DOHH2 (cell line): ENCODE measurements around the gene TMEM167A.

Experiments
- H3F3A ChIP-seq: fragments of 200-600 bp; sonication (generic), shearing (Covaris generic); 2 replicates; pipeline ENCODE4 v1.6.0; 2016; ENCODE audit warnings: antibody characterized with exemption, mild to moderate bottlenecking; ENCODE audit not compliant: control insufficient read depth, insufficient read depth
- H3K27ac ChIP-seq: fragments of 200-600 bp; sonication (generic); 2 replicates; pipeline ENCODE4 v1.5.1; 2014; ENCODE audit warnings: low read depth, mild to moderate bottlenecking, low read length, moderate library complexity
- H3K27me3 ChIP-seq: fragments of 200-600 bp; sonication (generic); 2 replicates; pipeline ENCODE4 v1.6.1; 2014; ENCODE audit warnings: mild to moderate bottlenecking, low read length, mixed read lengths; ENCODE audit not compliant: control insufficient read depth
- H3K36me3 ChIP-seq: fragments of 200-600 bp; sonication (generic); 2 replicates; pipeline ENCODE4 v1.6.1; 2014; ENCODE audit warnings: mild to moderate bottlenecking, low read length, moderate library complexity, mixed read lengths; ENCODE audit not compliant: control insufficient read depth
- H3K4me1 ChIP-seq: fragments of 200-600 bp; sonication (generic); 2 replicates; pipeline ENCODE4 v1.6.1; 2014; ENCODE audit warnings: mild to moderate bottlenecking, low read length, mixed read lengths; ENCODE audit not compliant: control insufficient read depth
- H3K4me2 ChIP-seq: fragments of 200-600 bp; sonication (generic); 2 replicates; pipeline ENCODE4 v1.6.0; 2014; ENCODE audit warnings: mild to moderate bottlenecking, low read length, moderate library complexity
- H3K4me3 ChIP-seq: fragments of 200-600 bp; sonication (generic); 2 replicates; pipeline ENCODE4 v1.5.1; 2014; ENCODE audit warnings: mild to moderate bottlenecking, low read length, mixed read lengths
- H3K79me2 ChIP-seq: fragments of 200-600 bp; sonication (generic); 2 replicates; pipeline ENCODE4 v1.6.1; 2014; ENCODE audit warnings: mild to moderate bottlenecking, low read length, mixed read lengths; ENCODE audit not compliant: control insufficient read depth
- H3K9me2 ChIP-seq: fragments of 200-600 bp; sonication (generic); replicated peaks from 2 replicates; pipeline ENCODE4 v1.6.1; 2014; ENCODE audit warnings: mild to moderate bottlenecking, low read length, mixed read lengths; ENCODE audit not compliant: control insufficient read depth
- H3K9me3 ChIP-seq: fragments of 200-600 bp; sonication (generic); 2 replicates; pipeline ENCODE4 v1.6.1; 2014; ENCODE audit warnings: antibody characterized with exemption, low read length, mixed read lengths; ENCODE audit not compliant: control insufficient read depth, insufficient read depth
- H4K20me1 ChIP-seq: fragments of 200-600 bp; sonication (generic); 2 replicates; pipeline ENCODE4 v1.6.0; 2014; ENCODE audit warnings: low read depth, mild to moderate bottlenecking, antibody characterized with exemption, low read length, moderate library complexity; ENCODE audit not compliant: control insufficient read depth, insufficient read depth
- CTCF ChIP-seq: fragments of 200-600 bp; sonication (generic); IDR thresholded peaks from one replicate; pipeline ENCODE4 v1.5.1; 2014; ENCODE audit warnings: antibody characterized with exemption, mild to moderate bottlenecking, low read depth, low read length; ENCODE audit not compliant: poor library complexity, severe bottlenecking
- EZH2phosphoT487 ChIP-seq: fragments of 200-600 bp; sonication (generic); IDR thresholded peaks from 2 replicates; pipeline ENCODE4 v1.6.1; 2017; ENCODE audit warnings: borderline replicate concordance, mild to moderate bottlenecking, antibody characterized with exemption, low read length, moderate library complexity, mixed read lengths

TMEM167A gene

GRCh38 chr5:83124593-83124992 is 47.4 kb upstream of the TMEM167A start:
- no peaks in the 10 kb centered on the region for H3K27me3 ChIP-seq
- TF ChIP-seq CTCF (no peak), EZH2phosphoT487 (no peak)
- no peaks in the 10 kb centered on the region for H4K20me1 ChIP-seq
- H3K9me3 ChIP-seq, result no peaks in the 10 kb centered on the region
- H3K4me3 ChIP-seq, result no peak overlapping the region
- no peaks in the 10 kb centered on the region for H3F3A ChIP-seq
- H3K4me2 ChIP-seq, result no peak overlapping the region
- no peaks in the 10 kb centered on the region for H3K79me2 ChIP-seq
- H3K4me1 ChIP-seq, result no peaks in the 10 kb centered on the region
- no peaks in the 10 kb centered on the region for H3K9me2 ChIP-seq
- no peak overlapping the region for H3K27ac ChIP-seq
- no peaks in the 10 kb centered on the region for H3K36me3 ChIP-seq

- Histone ChIP-seq H3K4me1 (no peaks in the 10 kb centered on the region), H3K27ac (no peak overlapping the region), H3K27me3 (no peaks in the 10 kb centered on the region), H3K9me3 (peaks cover 4% of the 10 kb centered on the region; the same call in 1 of the 2 replicates), H3K4me3 (no peak overlapping the region), H3K79me2 (no peaks in the 10 kb centered on the region), H3F3A (no peaks in the 10 kb centered on the region), H3K4me2 (no peak overlapping the region), H3K36me3 (peaks cover 7% of the 10 kb centered on the region), H4K20me1 (no peaks in the 10 kb centered on the region), H3K9me2 (no peaks in the 10 kb centered on the region)
- TF ChIP-seq EZH2phosphoT487, result no peak
- no peak for TF ChIP-seq CTCF
Observed at GRCh38 chr5:83118976-83119375, 41.8 kb upstream of the TMEM167A start.

- Histone ChIP-seq H3K4me3 (no peak overlapping the region), H3K9me3 (peaks cover 4% of the 10 kb centered on the region; the same call in 1 of the 2 replicates), H3F3A (no peaks in the 10 kb centered on the region), H3K9me2 (no peaks in the 10 kb centered on the region), H3K27me3 (no peaks in the 10 kb centered on the region), H3K4me1 (no peaks in the 10 kb centered on the region), H4K20me1 (no peaks in the 10 kb centered on the region), H3K79me2 (no peaks in the 10 kb centered on the region), H3K36me3 (peaks cover 9% of the 10 kb centered on the region), H3K4me2 (no peak overlapping the region), H3K27ac (no peak overlapping the region)
- TF ChIP-seq EZH2phosphoT487, result no peak
- TF ChIP-seq CTCF, result no peak
Observed at GRCh38 chr5:83118471-83118870, 41.3 kb upstream of the TMEM167A start.
